ENCODE results near the gene PEX11B. TPM values are rescaled to one million over a fixed set of nuclear protein-coding genes. Genes with fewer than 3 reads are reported as not detected.
"Not testable (repeated sequence)": the region's sequence is repeated elsewhere in the genome, so short reads cannot be mapped to it uniquely, and the experiment has no call there.

Gene PEX11B
- total and polyA plus RNA-seq, 2 of the 4 experiments (the other 2 are of a cell fraction): 15.4 to 24.3 TPM

DNA sequence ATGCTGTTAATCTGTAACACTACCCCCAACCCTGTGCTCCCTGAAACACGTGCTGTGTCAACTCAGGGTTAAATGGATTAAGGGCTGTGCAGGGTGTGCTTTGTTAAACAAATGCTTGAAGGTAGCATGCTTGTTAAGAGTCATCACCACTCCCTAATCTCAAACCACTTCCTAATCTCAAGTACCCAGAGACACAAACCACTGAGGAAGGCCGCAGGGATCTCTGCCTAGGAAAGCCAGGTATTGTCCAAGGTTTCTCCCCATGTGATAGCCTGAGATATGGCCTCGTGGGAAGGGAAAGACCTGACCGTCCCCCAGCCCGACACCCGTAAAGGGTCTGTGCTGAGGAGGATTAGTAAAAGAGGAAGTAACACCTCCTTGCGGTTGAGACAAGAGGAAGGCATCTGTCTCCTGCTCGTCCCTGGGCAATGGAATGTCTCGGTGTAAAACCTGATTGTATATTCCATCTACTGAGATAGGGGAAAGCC, 14.0 kb upstream of the PEX11B start:
- H2BK15ac ChIP-seq (ENCODE audit: low read depth, low read length); dilution Hi-C loops (cut with HindIII; ENCODE audit: low sequenced_read_pairs, unreplicated experiment); H3K27me3 ChIP-seq (ENCODE audit: control insufficient read depth, insufficient read depth, low read length); H3K18ac ChIP-seq (ENCODE audit: low read depth, low read length); H2AK5ac ChIP-seq (ENCODE audit: low read depth, low read length); BruUV-seq (replicated peaks); H3K9ac ChIP-seq (ENCODE audit: low read depth, low read length); H2BK120ac ChIP-seq (ENCODE audit: low read depth, low read length); H3K4ac ChIP-seq (ENCODE audit: low read depth, low read length); H4K8ac ChIP-seq (ENCODE audit: low read depth in 2 of 2, low read length in 2 of 2); H2BK5ac ChIP-seq (ENCODE audit: low read depth, low read length, poor library complexity, severe bottlenecking); H3K4me3 ChIP-seq (ENCODE audit: insufficient read depth, low read depth, low read length); H3K9me3 ChIP-seq (ENCODE audit: control insufficient read depth, insufficient read depth, low read length); H3K9me1 ChIP-seq (ENCODE audit: insufficient read depth, low read length); H4K5ac ChIP-seq (ENCODE audit: low read depth, low read length); POLR2A ChIA-PET (ENCODE audit: unreplicated experiment); intact Hi-C loops (cut with micrococcal nuclease); H3K56ac ChIP-seq (ENCODE audit: extremely low read depth, insufficient read depth, low read length); H2BK20ac ChIP-seq (ENCODE audit: low read depth, low read length); H3K14ac ChIP-seq (replicated peaks; ENCODE audit: low read depth, low read length); DNase-seq; H2AK9ac ChIP-seq (replicated peaks; ENCODE audit: low read depth, low read length, poor library complexity); ATAC-seq (ENCODE audit: low read depth); H3K4me2 ChIP-seq (ENCODE audit: low read depth, low read length); CTCF ChIA-PET; H3K23ac ChIP-seq (ENCODE audit: low read depth, low read length); H2AFZ ChIP-seq (replicated peaks; ENCODE audit: low read length, poor library complexity); in situ Hi-C loops (cut with MboI; ENCODE audit: low sequenced_read_pairs); H3K4me1 ChIP-seq (ENCODE audit: control insufficient read depth, insufficient read depth, low read length); H3K27ac ChIP-seq (ENCODE audit: insufficient read depth, low read length); H4K20me1 ChIP-seq (ENCODE audit: insufficient read depth, low read length); H4K91ac ChIP-seq (ENCODE audit: insufficient read depth, low read depth, low read length): not testable (repeated sequence)
- Histone ChIP-seq H3K79me1 (ENCODE audit: low read depth in 1 of 2, low read length in 2 of 2) (peaks cover 11 to 12% of the 10 kb centered on the region in 2 experiments; a peak in 3 of 4 replicates), H3K36me3 (ENCODE audit: control insufficient read depth, insufficient read depth, low read length) (peaks cover 17% of the 10 kb centered on the region)
- WGBS, 2 experiments (ENCODE audit: extremely low coverage in 2 of 2, insufficient read length in 1 of 2): 65% methylated on average over 4 of the region's 9 CpGs; no CpG with 5 or more reads in 1 of the 2 experiments

Measured in IMR-90 (cell line).